Body of pancreas (tissue), 4 donors: ENCODE results near the gene KIF13A.

Experiments used
- CTCF ChIP-seq, 7 experiments: fragments of 450-650 bp in 4 of 7; fragments of 200-600 bp in 3 of 7; sonication (generic) in 3 of 7; IDR thresholded peaks; one replicate each; pipeline ENCODE4 v1.5.1; 2016 to 2019; ENCODE audit warnings: antibody characterized with exemption in 7 of 7
- POLR2A ChIP-seq, 3 donors: fragments of 450-650 bp; IDR thresholded peaks; one replicate each; pipeline ENCODE4 v1.6.1; 2016; ENCODE audit warnings: antibody characterized with exemption in 3 of 3, mild to moderate bottlenecking in 2 of 3

GRCh38 chr6:18021166-18021850 is 33.9 kb upstream of the KIF13A start:
- TF ChIP-seq CTCF (IDR thresholded peaks at IDR 0.05) (no peak), POLR2A (IDR thresholded peaks at IDR 0.05) (no peak)
